NCI-H524 (cell line): ENCODE measurements around the gene HEXIM1.

ENCODE experiments used
- DNase-seq, 2 experiments: peaks; one replicate each; lab custom pipeline; 2025; lab: John Stamatoyannopoulos, UW

The HEXIM1 gene

DNA sequence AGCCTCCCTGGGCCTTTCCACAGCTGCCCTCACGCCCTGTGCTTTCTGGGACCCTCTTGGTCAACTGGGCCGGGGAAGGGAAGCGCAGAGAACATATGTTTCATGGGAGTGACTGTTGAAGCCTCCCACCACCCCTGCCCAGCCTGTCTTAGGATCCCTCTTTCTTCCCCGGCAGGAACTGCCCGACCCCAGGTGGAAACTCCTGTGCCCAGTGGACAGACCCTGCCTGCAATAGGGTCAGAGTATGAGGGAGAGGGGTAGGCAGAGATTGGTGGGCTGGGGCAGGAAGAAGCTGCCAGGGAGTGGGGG lies 23.9 kb downstream of the HEXIM1 start:
- no peak for DNase-seq

DNA sequence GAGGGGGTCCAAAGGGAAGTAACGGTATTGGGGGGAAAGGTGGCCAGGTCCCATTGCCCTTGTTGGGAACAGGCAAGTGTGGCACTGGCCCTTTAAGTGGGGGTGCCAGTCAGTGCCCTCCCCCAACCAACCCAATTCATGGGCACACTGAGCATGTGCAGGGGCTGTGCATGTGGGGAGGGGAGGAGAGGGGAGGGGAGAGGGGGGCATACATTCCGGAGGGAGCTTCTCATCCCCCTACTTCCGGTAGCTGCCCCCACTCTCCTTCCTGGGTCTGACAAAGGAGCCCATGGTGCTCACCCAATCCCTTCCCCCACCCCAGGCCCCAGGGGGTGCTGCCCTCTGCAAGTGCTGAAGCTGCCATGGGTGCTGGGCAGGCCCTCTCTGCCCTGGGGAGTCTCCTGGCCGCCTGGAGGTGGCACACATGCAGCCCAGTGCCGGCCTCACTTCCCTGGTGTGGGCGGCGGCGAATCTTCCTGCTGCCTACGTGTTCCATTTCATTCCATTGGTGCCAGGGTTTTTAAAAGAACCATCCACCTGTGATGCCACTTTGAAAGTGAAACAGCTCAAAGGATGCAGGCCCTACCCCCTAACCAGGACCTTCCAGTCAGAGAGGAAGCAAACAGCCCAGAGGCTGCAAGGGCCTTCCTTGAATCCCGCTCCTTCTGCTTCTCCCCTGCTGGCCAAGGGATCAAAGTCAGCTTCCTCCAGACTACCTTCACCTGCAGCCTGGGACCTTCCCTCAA lies 24.4 kb downstream of the HEXIM1 start:
- DNase-seq, result peak in 1 of 2 experiments; percentile 41

DNA sequence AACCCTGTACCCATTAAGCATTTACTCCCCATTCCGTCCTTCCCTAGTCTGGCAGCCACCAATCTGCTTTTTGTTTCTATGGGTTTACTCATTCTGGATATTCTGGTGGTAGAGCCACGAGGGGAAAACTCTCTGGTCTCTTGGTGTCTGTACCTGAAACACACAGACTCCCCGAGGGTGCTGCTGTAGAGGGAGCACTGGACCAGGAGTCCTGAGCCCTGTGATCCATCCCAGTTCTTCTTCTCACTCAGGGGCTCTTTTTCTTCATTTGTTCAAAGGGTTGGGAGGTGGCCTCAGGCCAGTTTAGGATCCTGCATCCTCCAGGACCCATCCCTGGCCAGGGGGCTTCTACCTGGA lies 27.5 kb downstream of the HEXIM1 start:
- DNase-seq, result no peak

DNA sequence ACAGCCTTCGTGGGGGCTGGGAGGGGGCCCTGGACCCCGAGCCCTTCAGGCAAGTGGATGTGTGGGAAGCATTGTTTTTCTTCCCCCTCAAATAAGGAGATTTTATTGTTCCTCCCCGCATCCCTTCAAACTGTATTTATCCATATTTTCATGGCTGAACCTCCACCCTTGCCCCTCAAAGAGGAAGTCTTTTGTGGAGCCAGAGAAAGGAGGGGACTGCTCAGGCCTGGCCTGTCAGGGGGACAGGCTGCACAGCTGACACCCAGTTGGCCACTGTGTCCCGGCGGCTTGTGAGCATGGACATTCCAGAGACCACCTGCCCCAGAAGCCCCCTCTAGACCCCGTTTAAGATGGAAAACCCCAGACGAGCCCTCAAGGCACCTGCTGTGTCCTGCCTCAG lies 29.3 kb downstream of the HEXIM1 start:
- no peak for DNase-seq

DNA sequence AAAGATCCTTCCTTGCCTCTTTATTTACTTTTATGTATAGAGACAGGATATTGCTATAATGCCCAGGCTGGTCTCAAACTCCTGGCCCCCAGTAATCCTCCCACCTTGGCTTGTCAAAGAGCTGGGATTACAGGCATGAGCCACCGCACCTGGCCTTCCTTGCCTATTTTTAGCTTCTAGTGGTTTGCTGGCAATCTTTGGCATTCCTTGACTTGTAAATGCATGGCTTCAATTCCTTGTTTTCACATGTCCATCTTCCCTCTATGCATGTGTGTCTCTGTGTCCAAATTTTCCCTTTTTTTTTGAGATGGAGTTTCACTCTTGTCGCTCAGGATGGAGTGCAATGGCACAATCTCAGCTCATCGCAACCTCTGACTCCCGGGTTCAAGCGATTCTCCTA lies 35.9 kb downstream of the HEXIM1 start:
- DNase-seq, result no peak

DNA sequence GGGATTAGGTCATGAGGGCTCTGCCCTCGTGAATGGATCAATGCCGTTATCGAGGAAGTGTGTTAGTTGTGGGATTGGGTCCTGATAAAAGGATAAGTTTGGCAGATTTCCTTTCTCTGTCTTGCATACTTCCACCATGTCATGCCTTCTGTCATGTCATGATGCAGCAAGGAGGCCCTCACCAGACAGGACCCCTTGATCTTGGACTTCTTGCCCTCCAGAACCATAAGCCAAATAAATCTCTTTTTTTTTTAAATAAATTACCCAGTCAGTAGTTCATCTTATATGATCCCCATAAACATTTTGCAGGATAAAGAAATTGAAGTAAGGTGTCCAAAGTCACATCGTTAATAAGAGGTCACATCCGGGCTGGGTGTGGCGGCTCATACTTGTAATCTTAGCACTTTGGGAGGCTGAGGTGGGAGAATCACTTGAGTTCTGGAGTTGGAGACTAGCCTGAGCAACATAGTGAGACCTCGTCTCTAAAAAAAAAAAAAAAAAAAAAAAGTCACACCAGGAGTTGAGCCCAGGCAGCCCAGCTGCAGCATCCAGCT lies 38.6 kb downstream of the HEXIM1 start:
- no peak for DNase-seq

DNA sequence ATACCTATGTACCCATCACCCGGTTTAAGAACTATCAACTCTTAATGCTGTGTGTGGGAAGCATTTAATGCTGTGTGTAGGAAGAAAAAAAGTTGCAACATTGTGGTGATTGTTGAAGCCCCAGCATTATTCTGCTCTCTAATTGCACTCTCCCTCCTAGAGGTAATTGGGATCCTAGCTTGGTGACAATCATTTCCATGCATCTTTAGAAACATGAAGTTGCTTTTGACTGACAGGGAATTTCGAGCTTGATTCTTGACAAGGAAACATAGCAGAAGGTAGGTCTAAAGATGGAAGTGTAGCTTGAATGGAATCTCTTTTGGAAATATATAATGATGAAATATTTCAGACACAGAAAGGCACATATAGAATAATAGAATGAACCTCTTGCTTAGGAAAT lies 40.7 kb downstream of the HEXIM1 start:
- no peak for DNase-seq

DNA sequence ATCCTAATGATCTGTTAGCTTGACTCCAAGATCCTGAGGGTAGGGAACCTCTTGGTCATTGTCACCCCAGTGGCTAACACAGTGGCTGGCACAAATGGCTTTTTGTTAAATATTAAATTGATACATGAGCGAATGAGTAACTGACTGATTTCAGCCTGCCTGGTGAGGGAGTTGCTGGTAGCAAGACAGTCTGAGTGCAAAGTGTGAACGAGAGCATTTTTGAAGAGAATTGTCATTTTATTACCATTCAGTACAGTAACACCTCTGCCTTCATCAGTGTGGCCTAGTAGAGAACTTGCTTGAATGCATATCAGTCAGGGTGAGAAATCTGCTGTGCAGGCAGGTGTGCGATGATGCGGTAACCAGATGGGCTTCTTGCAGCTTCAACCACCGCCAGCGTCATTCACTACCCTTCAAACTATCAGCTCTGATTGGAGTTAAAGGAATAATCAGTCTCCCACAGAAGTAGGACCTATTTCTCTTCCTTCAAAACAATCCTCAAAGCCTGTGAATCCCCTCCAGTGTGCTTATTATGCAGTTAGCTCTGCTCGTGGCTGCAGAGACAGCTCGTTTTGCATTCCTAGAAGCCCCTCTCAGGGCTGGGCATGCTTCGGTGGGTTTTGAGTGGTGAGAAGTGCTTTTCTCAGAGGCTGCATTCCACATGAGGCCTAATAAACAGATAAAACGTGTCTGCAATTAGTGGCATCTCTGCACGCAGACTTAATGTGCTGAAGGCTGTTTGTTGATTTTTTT lies 42.4 kb downstream of the HEXIM1 start:
- DNase-seq, result peak in 1 of 2 experiments; percentile 44

DNA sequence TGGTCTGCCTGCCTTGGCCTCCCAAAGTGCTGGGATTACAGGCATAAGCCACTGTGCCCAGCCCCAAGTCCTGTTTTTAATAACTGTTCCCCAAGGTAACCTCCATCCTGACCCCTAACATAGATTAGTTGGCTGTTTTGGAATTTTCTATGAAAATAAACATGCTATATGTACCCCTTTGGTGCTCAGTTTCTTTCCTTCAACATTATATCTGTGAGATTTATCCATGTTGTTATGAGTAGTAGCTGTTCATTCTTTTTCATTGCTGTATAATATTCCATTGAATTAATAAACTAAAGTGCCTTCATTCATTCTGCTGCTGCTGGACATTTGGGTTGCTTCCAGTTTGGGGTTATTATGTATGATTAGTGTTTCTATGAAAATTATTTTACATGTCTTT lies 47.1 kb downstream of the HEXIM1 start:
- no peak for DNase-seq

DNA sequence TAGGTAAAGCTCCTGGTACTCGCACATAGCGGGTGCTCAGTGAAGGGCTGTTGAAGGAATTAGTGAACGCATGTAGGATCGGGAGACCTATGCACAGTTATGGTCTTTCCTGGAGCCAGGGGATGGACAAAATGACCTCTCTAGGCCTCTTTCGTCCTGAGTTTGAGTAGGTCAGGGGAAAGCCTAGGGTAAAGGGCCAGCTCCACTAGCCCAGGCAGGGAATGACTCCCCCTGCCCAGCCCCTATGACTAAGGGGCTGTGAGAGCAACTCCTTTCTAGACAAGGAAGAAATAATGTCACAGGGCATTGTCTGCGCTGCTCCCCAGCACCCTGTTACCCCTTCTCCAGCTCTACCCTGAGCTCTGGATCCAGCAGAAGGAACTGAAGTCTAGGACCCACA lies 48.8 kb downstream of the HEXIM1 start:
- DNase-seq, result no peak

DNA sequence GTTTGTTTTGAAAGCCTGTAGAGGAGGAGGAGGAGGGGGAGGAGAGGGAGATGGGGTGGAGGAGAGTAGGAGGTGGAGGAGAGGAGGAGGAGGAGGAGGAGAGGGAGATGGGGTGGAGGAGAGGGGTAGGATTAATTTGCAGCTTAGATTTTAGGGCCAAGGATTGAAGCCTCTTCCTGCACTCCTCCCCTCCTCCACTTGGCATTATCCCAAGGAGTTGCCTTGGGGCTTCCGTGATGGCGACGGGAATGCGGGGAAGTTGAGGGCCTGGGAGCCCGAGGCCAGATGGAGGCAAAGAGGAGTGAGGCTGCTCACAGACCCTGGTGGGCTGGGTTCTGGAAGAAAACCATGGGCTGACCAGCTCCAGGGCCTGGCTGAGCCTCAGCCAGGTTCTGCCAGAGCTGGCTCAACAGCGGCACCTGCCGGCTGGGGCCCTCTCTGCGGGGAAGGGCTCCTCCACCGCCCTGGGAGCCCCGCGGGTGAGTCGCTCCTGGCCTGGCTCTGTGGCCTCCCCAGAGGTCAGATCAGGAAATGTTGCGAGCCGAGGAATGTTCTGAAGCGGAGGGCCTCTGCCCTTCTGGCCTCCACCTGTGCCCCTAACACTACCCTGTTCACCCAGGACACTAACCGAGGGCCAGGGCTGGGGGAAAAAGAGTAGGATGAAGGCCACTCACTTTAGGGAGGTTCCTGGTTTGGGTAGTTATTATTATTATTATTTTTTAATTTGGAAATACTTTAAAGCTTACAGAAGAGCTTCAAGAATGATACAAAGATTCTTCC lies 49.5 kb downstream of the HEXIM1 start:
- DNase-seq, result peak; percentile 78 to 87

DNA sequence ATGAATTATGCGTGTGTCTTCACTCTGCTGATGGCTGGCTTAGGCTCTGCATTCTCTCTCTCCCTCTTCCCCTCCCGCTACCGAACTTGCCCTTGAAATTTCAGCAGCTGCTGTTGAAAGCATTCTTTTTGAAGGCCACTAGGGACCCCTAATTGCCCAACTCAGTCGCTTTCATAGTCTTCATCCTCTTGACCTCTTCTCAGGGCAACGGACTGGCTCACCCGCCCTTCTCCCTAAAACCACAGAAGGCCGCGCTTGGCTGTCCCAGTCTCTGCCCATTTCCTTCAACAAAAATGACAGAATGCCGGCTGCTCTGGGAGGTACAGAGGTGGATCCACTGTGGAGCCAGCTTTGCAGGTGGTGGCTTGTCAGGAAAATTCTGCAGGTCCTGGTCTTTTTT lies 52.4 kb downstream of the HEXIM1 start:
- DNase-seq, result no peak

DNA sequence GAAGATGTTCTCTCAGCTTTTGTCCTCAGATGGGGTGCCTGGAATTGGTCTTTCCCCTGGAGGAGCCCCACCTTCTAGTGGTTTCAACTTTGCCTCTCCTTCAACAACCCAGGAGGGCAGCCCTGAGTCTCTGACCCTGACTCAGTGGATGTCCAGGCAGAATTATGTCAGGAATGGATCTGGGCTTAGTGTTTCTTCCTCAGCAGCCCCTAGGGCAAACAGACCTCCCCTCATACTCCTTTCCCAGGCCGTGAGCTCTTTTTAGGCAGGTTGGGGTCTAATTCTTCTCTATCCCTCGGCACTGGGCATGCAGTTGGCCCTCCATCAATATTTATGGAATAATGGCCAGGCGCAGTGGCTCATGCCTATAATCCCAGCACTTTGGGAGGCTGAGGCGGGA lies 53.2 kb downstream of the HEXIM1 start:
- DNase-seq, result no peak
